ENCODE data around the gene CALD1. TPM values are rescaled to one million over a fixed set of nuclear protein-coding genes. Genes with fewer than 3 reads are reported as not detected.

Gene CALD1
- total RNA-seq, 2 donors from 2014 or later, result 10.8 to 20.0 TPM

DNA sequence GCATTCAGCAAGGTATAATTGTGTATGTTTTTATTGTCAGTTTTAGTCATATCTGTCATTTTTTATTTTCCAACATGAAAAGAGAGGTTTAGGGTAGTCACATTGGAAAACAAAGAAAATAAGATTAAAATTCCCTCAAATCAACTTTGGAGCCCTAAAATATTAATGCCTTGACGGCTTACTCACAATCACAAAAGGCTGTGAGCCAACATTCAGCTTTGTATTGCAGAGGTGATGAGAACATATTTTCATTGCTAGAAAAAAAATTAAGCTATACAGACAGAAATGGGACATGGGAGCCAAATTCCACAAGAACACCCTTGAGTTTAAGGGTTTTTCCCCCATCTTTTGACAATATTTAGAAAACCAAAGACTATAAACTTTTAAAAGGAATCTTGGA lies 30.2 kb downstream of the CALD1 start:
- DNase-seq (no peak), ATAC-seq (replicated peaks in 1 of 2) (no peak)
- Mint-ChIP-seq H3K9me3 (peaks cover 0 to 3% of the 10 kb centered on the region in 2 donors), H3K4me3 (no peak overlapping the region), H3K4me1 (ENCODE audit: low read depth) (no peaks in the 10 kb centered on the region), H3K27ac (no peak overlapping the region), H3K27me3 (ENCODE audit: low read depth) (no peaks in the 10 kb centered on the region), H3K36me3 (ENCODE audit: insufficient read depth in 2 of 2) (no peaks in the 10 kb centered on the region)

DNA sequence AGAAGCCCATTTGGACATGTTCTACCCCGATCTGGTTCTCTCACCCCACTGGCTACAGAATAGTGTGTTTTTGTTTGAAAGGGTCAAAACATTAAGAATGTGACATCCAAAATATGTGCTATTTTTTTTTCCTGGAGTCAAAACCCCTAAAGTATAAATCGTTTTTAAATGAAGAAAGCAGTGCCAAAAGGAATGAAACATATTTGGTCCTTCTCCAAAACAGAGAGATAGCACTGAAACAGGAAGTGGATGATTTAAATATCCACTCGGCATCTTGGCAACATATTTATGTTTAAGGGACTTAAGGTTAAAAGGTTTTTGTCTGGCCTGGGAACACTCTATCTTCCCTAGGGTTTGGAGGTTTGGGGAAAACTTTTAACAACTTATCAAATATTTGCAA lies 32.3 kb downstream of the CALD1 start:
- H3K4me3 Mint-ChIP-seq, result no peak overlapping the region
- no peaks in the 10 kb centered on the region for H3K4me1 Mint-ChIP-seq (ENCODE audit: low read depth)
- DNase-seq (no peak), ATAC-seq (replicated peaks in 1 of 2) (no peak)
- no peak overlapping the region for H3K27ac Mint-ChIP-seq
- H3K36me3 Mint-ChIP-seq (ENCODE audit: insufficient read depth in 2 of 2), result no peaks in the 10 kb centered on the region
- peaks cover 0 to 3% of the 10 kb centered on the region in 2 donors for H3K9me3 Mint-ChIP-seq
- H3K27me3 Mint-ChIP-seq (ENCODE audit: low read depth), result no peaks in the 10 kb centered on the region

DNA sequence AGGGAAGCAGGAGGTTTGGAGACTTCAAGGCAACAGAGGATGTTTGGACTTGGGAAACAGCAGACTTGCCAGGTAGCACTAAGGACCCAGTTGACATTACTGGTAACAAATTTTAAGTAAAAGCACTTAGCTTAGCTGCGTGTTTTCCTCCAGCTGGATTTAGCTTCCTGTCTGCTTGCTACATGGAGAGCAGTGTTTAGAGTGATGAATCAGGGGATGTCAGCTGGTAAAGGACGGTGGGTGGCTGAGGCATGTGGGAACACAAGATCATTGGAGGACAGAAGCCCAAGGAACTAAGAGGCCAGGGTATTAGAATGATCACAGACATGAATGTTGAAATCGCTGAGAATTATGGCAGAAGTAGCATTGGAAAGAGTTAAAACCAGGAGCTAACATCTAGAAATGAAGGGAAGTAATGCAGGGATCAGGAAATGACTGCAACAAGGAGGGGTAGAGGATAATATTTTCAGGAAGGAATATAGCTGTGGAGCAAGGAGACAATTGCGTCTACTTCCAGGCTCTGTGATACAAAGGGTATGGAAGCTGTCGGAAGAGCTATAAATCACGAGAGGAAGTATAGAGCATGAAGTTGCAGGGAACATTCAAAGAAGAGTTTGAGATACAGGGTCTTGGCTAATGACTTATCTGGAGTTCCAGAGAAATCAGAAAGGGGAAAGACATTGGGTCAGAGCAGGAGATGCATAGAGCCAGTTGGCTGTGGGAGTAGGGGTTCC lies 34.4 kb downstream of the CALD1 start:
- Mint-ChIP-seq H3K36me3 (ENCODE audit: insufficient read depth in 2 of 2) (no peaks in the 10 kb centered on the region), H3K9me3 (peaks cover 0 to 3% of the 10 kb centered on the region in 2 donors), H3K4me3 (no peak overlapping the region), H3K4me1 (ENCODE audit: low read depth) (no peaks in the 10 kb centered on the region), H3K27ac (no peak overlapping the region), H3K27me3 (ENCODE audit: low read depth) (no peaks in the 10 kb centered on the region)
- DNase-seq (no peak), ATAC-seq (replicated peaks in 1 of 2) (no peak)

DNA sequence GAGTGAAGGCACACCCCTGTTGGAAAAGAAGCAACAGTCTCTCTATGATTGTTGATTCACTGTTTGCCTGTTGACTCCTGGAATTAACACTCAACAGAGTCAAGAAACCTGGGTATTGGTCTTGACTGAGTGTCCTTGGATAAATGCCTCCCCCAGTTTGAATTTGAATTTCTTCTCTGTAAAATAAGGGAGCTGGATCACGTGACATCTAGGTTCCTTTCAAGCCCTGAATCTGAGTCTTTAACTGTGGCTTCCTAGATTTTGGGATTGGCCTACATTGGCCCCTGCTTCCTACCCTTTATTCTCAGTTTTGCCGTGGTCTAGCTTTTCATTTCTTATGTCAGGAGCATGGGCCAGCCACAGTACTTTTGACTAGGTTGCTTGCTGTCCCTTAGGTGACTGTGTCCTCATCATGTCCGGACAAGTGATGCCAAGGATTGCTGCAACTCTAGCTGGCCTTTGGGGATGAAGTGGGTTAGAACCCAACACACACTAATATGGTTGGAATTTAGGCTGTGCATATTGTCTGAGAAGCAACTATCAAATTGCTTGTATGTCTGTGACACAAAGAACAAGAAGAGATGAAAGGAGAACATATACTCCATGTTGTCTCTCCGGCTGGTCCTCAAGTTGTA lies 35.4 kb downstream of the CALD1 start:
- H3K27ac Mint-ChIP-seq, result no peak overlapping the region
- no peak for DNase-seq
- no peaks in the 10 kb centered on the region for H3K27me3 Mint-ChIP-seq (ENCODE audit: low read depth)
- H3K4me1 Mint-ChIP-seq (ENCODE audit: low read depth), result no peaks in the 10 kb centered on the region
- ATAC-seq (replicated peaks in 1 of 2), result no peak
- H3K9me3 Mint-ChIP-seq, result peaks cover 0 to 3% of the 10 kb centered on the region in 2 donors
- no peak overlapping the region for H3K4me3 Mint-ChIP-seq
- H3K36me3 Mint-ChIP-seq (ENCODE audit: insufficient read depth in 2 of 2), result no peaks in the 10 kb centered on the region

DNA sequence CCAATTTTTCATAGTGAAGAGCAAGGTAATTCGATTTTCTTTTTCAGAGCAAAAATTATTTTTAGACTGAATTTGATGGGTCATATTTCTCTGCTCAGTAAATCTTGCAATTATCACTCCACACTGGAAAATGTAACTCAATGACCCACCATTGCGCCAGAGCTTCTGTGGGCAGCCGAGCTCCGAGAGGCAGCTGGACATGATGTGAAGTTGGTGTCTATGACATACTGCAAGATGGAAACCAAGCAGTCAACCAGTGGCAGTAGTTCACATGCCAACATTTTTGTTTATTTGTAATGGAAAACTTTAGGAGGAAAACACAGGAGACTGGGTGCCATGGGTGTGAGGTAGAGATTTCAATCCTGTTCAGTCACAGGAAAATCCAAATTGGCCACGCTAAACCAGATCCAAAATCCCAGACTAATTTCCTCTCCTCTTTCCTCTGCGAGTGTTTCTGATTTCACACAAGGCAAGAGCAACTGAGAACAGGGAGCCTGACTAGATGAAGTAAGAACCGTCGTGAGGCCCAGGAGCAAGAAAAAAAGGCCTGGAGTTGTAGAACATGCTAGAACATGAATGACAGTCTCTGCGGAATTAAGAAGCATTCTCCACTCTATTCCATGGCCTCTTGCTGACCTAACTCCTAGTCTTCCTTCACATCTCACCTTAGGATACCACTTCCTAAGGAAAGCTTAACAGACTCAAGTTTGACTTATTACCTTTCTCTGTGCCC lies 39.3 kb downstream of the CALD1 start:
- Mint-ChIP-seq H3K36me3 (ENCODE audit: insufficient read depth in 2 of 2) (no peaks in the 10 kb centered on the region), H3K27me3 (ENCODE audit: low read depth) (no peaks in the 10 kb centered on the region), H3K4me1 (ENCODE audit: low read depth) (no peaks in the 10 kb centered on the region), H3K9me3 (no peaks in the 10 kb centered on the region), H3K4me3 (no peak overlapping the region), H3K27ac (no peak overlapping the region)
- ATAC-seq (replicated peaks in 1 of 2) (no peak), DNase-seq (no peak)

DNA sequence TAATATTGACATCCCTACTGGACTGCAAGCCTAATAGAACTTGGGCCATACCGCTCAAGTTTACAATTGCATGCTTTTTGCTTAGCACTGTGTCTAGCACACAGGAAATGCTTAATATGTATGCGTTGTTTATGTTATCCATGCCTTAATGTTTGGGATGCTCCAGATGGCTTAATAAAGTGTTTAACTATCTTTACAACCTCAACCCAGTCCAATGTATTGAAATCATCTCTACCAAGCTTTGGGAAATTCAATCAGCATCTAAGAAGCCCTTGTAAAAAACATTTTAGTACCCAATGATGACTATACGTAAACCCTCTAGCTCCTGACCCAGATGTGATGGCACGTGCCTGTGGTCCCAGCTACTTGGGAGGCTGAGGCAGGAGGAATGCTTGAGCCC lies 40.0 kb downstream of the CALD1 start:
- Mint-ChIP-seq H3K36me3 (ENCODE audit: insufficient read depth in 2 of 2) (no peaks in the 10 kb centered on the region), H3K27me3 (ENCODE audit: low read depth) (no peaks in the 10 kb centered on the region), H3K4me3 (no peak overlapping the region), H3K9me3 (no peaks in the 10 kb centered on the region), H3K4me1 (ENCODE audit: low read depth) (no peaks in the 10 kb centered on the region), H3K27ac (no peak overlapping the region)
- ATAC-seq (replicated peaks in 1 of 2) (no peak), DNase-seq (no peak)

DNA sequence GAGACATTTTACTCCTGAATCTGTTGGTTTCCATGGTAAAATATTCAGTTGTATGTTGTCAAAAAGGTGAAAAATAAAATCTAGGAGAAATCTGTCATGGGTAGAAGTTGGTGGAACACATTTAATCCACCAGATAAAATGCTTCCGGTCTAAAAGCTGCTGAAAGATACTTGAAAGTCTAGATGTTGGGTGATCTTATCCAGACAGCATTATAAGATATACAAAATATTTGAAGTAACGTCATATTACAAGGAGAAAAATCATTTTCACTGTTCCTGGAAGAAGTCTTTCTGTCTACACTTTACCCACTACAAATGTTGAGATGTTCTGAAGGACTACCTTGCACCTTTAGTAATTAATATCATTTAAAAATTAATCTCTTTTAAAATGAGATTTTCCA lies 40.9 kb downstream of the CALD1 start:
- ATAC-seq (replicated peaks in 1 of 2) (no peak), DNase-seq (no peak)
- no peaks in the 10 kb centered on the region for H3K36me3 Mint-ChIP-seq (ENCODE audit: insufficient read depth in 2 of 2)

DNA sequence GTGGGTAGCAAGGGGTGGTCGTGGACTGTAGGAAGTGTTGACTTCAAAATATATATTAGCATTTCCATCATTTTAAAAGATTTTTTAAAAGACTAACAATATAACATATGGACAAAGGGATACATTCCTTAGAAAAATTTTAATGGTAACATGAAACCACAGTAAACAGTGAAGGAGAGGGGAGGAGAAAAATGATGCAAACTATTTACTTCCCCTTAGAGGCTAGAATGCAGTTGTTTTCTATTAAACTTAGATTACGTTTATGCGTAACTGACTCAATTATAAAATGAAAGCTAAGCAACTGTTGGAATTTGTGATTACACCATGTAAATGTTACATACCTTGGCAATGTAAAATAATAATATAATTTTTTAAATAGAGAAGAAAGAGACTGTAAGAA lies 41.3 kb downstream of the CALD1 start:
- Mint-ChIP-seq H3K36me3 (ENCODE audit: insufficient read depth in 2 of 2) (no peaks in the 10 kb centered on the region), H3K27me3 (ENCODE audit: low read depth) (no peaks in the 10 kb centered on the region), H3K27ac (no peak overlapping the region), H3K4me3 (no peak overlapping the region), H3K9me3 (no peaks in the 10 kb centered on the region), H3K4me1 (ENCODE audit: low read depth) (no peaks in the 10 kb centered on the region)
- ATAC-seq (replicated peaks in 1 of 2) (no peak), DNase-seq (no peak)

More for the DNA sequence above, 40.9 kb downstream of the CALD1 start:
- no peaks in the 10 kb centered on the region for H3K9me3 Mint-ChIP-seq
- no peak overlapping the region for H3K4me3 Mint-ChIP-seq
- no peak overlapping the region for H3K27ac Mint-ChIP-seq
- no peaks in the 10 kb centered on the region for H3K27me3 Mint-ChIP-seq (ENCODE audit: low read depth)
- no peaks in the 10 kb centered on the region for H3K4me1 Mint-ChIP-seq (ENCODE audit: low read depth)

DNA sequence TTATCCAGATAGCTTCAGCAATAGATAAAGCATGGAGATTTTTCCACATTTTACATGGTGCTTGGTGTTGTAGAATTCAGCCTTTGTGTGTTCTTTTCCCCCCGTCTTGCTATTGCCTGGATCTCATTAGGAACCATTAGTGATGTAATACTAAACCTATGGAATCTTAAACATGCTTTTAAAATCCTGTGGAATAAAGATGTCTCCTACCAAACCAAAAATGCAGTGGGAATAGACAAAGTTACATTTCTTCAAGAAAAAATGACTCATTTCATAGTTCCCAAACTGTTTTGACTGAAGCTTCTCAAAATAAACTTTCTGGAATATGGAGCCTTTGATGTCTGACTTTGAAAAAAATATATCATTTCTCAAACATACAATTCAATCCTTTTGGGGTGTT lies 44.0 kb downstream of the CALD1 start:
- H3K4me3 Mint-ChIP-seq, result no peak overlapping the region
- H3K36me3 Mint-ChIP-seq (ENCODE audit: insufficient read depth in 2 of 2), result no peaks in the 10 kb centered on the region
- no peaks in the 10 kb centered on the region for H3K4me1 Mint-ChIP-seq (ENCODE audit: low read depth)
- no peak for DNase-seq
- no peak for ATAC-seq (replicated peaks in 1 of 2)
- no peaks in the 10 kb centered on the region for H3K9me3 Mint-ChIP-seq
- H3K27me3 Mint-ChIP-seq (ENCODE audit: low read depth), result no peaks in the 10 kb centered on the region
- H3K27ac Mint-ChIP-seq, result no peak overlapping the region

DNA sequence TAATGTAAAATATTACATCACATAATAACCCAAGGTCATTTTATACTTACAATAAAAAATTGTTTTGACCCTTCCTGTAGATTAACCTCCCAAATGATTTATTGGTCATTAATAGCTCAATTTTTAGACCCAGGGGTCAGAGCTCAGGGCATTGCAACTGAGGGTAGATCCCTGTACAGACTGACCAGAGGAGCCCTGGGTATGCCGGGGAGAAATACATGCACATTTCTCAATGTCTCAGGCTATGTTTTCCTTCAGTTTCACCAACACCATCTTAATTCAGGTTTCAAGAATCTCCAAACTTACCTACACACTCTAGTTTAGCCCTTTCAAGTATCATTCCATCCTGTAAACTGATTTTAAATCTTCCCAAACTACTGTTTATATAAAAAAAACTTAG lies 46.2 kb downstream of the CALD1 start:
- Mint-ChIP-seq H3K9me3 (no peaks in the 10 kb centered on the region), H3K36me3 (ENCODE audit: insufficient read depth in 2 of 2) (no peaks in the 10 kb centered on the region), H3K4me1 (ENCODE audit: low read depth) (no peaks in the 10 kb centered on the region), H3K4me3 (no peak overlapping the region), H3K27ac (no peak overlapping the region), H3K27me3 (ENCODE audit: low read depth) (no peaks in the 10 kb centered on the region)
- DNase-seq (no peak), ATAC-seq (replicated peaks in 1 of 2) (no peak)

DNA sequence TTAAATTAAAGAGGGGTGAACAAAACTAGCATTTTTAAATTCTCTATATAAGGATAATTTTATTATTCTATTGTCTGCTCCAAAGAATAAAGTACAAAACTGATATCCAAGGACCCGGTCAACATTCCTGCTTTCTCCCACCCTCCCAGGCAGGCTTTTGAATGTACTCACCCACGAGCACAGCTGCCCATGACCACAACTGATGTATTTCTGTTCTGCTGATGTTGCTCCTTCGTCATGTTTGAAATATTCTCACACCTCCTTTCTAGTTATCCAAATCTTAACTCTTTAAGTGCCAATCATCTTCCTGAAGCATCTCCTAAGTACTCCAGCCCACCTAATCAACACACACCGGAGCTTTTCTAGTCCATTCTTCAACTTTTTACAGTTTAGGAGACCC lies 46.7 kb downstream of the CALD1 start:
- ATAC-seq (replicated peaks in 1 of 2), result no peak
- Mint-ChIP-seq H3K27me3 (ENCODE audit: low read depth) (no peaks in the 10 kb centered on the region), H3K27ac (no peak overlapping the region), H3K9me3 (no peaks in the 10 kb centered on the region), H3K4me3 (no peak overlapping the region), H3K4me1 (ENCODE audit: low read depth) (no peaks in the 10 kb centered on the region), H3K36me3 (ENCODE audit: insufficient read depth in 2 of 2) (no peaks in the 10 kb centered on the region)
- no peak for DNase-seq

DNA sequence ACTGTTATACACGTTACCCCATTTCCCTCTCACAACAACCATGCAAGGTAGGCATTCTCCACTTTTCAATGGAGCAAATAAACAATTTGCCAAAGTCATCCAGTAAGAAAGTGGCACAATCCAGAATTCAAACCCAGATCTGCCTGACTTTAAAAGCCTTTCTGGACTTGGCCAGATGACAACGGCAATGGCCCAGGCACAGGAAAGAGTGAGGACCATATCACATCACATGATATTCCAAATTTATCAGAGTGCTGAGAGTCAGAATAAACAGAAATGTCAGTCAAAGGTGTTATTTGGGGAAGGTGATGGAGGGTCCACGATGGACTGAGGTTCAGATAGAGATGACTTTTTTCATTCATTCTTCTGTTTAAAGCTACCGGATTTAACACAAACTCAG lies 48.0 kb downstream of the CALD1 start:
- H3K27ac Mint-ChIP-seq, result no peak overlapping the region
- H3K27me3 Mint-ChIP-seq (ENCODE audit: low read depth), result no peaks in the 10 kb centered on the region
- no peak overlapping the region for H3K4me3 Mint-ChIP-seq
- DNase-seq, result no peak
- H3K36me3 Mint-ChIP-seq (ENCODE audit: insufficient read depth in 2 of 2), result no peaks in the 10 kb centered on the region
- H3K4me1 Mint-ChIP-seq (ENCODE audit: low read depth), result no peaks in the 10 kb centered on the region
- ATAC-seq (replicated peaks in 1 of 2), result no peak
- no peaks in the 10 kb centered on the region for H3K9me3 Mint-ChIP-seq

DNA sequence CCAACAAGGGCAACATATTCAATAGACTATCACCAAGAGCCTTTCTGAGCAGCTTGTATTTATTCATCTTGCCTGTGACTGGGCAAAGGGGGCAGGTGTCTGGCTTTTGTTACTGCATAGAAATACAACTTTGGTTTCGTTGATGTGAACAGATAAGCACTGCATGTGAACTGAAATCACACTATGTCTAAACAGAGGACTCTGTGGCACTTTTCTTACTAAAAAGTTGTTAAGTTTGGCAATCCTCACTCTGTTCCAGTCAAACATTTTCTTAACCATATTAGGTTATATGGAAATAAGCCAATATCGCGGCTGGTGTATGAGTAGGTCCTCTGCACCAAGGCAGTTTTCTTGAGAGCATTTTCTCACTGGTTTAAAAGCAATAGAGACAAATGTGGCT lies 48.5 kb downstream of the CALD1 start:
- H3K36me3 Mint-ChIP-seq (ENCODE audit: insufficient read depth in 2 of 2), result no peaks in the 10 kb centered on the region

More for the DNA sequence above, 48.5 kb downstream of the CALD1 start:
- Mint-ChIP-seq H3K27ac (no peak overlapping the region), H3K4me1 (ENCODE audit: low read depth) (no peaks in the 10 kb centered on the region), H3K4me3 (no peak overlapping the region), H3K9me3 (no peaks in the 10 kb centered on the region), H3K27me3 (ENCODE audit: low read depth) (no peaks in the 10 kb centered on the region)
- no peak for ATAC-seq (replicated peaks in 1 of 2)
- no peak for DNase-seq
